ENCODE data around the gene CALHM6. TPM values are rescaled to one million over a fixed set of nuclear protein-coding genes. Genes with fewer than 3 reads are reported as not detected.

Gene CALHM6
- total RNA-seq, 1 experiment from 2014 or later = not detected

- no peak overlapping the region for H3K4me3 ChIP-seq (replicated peaks in 1 of 2; ENCODE audit: low read depth in 1 of 2, low read length in 2 of 2)
- H2AFZ ChIP-seq (ENCODE audit: low read depth, low read length, poor library complexity, severe bottlenecking) = no peak overlapping the region
- no peaks in the 10 kb centered on the region for H3K9me3 ChIP-seq (ENCODE audit: control insufficient read depth in 1 of 2, insufficient read depth in 1 of 2, low read depth in 1 of 2, low read length in 2 of 2)
- DNase-seq (ENCODE audit: low read depth, low spot score) = no peak
- H3K79me2 ChIP-seq (ENCODE audit: insufficient read depth, low read length) = no peaks in the 10 kb centered on the region
- H3K36me3 ChIP-seq (ENCODE audit: control insufficient read depth in 1 of 2, insufficient read depth in 2 of 2, low read length in 2 of 2) = no peaks in the 10 kb centered on the region
- H3K9ac ChIP-seq (ENCODE audit: low read length) = no peak overlapping the region
- ChIA-PET RAD21 (ENCODE audit: low non-redundant PET in 1 of 2, low total read pairs in 2 of 2, uncharacterized antibody in 2 of 2, unreplicated experiment in 2 of 2) (no interaction called here), POLR2A (no interaction called here), CTCF (no interaction called here)
- H4K20me1 ChIP-seq (ENCODE audit: insufficient read depth) = no peaks in the 10 kb centered on the region
- TF ChIP-seq SIN3A (IDR thresholded peaks at IDR 0.05; ENCODE audit: low read depth) = no peak
- TF ChIP-seq, protein P1, sequence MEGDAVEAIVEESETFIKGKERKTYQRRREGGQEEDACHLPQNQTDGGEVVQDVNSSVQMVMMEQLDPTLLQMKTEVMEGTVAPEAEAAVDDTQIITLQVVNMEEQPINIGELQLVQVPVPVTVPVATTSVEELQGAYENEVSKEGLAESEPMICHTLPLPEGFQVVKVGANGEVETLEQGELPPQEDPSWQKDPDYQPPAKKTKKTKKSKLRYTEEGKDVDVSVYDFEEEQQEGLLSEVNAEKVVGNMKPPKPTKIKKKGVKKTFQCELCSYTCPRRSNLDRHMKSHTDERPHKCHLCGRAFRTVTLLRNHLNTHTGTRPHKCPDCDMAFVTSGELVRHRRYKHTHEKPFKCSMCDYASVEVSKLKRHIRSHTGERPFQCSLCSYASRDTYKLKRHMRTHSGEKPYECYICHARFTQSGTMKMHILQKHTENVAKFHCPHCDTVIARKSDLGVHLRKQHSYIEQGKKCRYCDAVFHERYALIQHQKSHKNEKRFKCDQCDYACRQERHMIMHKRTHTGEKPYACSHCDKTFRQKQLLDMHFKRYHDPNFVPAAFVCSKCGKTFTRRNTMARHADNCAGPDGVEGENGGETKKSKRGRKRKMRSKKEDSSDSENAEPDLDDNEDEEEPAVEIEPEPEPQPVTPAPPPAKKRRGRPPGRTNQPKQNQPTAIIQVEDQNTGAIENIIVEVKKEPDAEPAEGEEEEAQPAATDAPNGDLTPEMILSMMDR (IDR thresholded peaks at IDR 0.05 in 2 of 3, conservative IDR thresholded peaks at IDR 0.05 in 1 of 3; ENCODE audit: borderline replicate concordance in 1 of 3, insufficient read depth in 1 of 3, low read depth in 2 of 3, low read length in 2 of 3) = no peak
- TF ChIP-seq JUND (IDR thresholded peaks at IDR 0.05) = no peak
- no peak for ATAC-seq
- intact Hi-C loops (cut with micrococcal nuclease) = no loop called here
- no peak overlapping the region for H3K27ac ChIP-seq (ENCODE audit: low read depth, low read length)
- H3K9me2 ChIP-seq (ENCODE audit: insufficient read depth) = no peaks in the 10 kb centered on the region
- no peak overlapping the region for H3K4me2 ChIP-seq (ENCODE audit: low read length)
- no peaks in the 10 kb centered on the region for H3K27me3 ChIP-seq (ENCODE audit: insufficient read depth, low read length)
- no TSS peak for BruUV-seq (replicated peaks)
- no peaks in the 10 kb centered on the region for H3K4me1 ChIP-seq (ENCODE audit: control insufficient read depth in 1 of 2, insufficient read depth in 2 of 2, low read length in 2 of 2)
Observed at GRCh38 chr6:116472706-116473105, 11.5 kb downstream of the CALHM6 start.

DNA sequence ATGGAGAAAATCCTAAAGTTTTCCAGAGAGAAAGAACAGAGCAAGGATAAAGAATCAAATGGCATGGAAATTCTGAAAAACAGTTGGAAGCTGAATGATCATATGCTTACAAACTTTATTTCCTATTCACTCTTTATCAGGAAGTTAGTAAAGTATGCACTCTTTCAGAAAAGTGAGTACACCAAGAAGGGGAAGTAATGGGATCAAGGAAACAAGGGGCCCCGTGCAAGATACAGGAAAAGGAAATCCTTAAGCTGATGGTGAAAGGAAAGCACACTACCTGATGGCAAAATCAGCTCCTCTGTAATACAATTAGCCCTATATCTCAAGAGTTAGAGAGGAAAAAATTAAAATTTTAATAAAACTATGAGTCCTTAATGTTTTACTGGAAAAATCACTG lies 14.0 kb downstream of the CALHM6 start:
- no peaks in the 10 kb centered on the region for H3K79me2 ChIP-seq (ENCODE audit: insufficient read depth, low read length)
- no peak for ATAC-seq
- no peaks in the 10 kb centered on the region for H4K20me1 ChIP-seq (ENCODE audit: insufficient read depth)
- ChIA-PET RAD21 (ENCODE audit: low non-redundant PET in 1 of 2, low total read pairs in 2 of 2, uncharacterized antibody in 2 of 2, unreplicated experiment in 2 of 2) (no interaction called here), POLR2A (no interaction called here), CTCF (no interaction called here)
- H3K9me2 ChIP-seq (ENCODE audit: insufficient read depth) = no peaks in the 10 kb centered on the region
- H3K4me2 ChIP-seq (ENCODE audit: low read length) = no peak overlapping the region
- no peak for DNase-seq (ENCODE audit: low read depth, low spot score)
- H3K4me1 ChIP-seq (ENCODE audit: control insufficient read depth in 1 of 2, insufficient read depth in 2 of 2, low read length in 2 of 2) = no peaks in the 10 kb centered on the region
- H3K9me3 ChIP-seq (ENCODE audit: control insufficient read depth in 1 of 2, insufficient read depth in 1 of 2, low read depth in 1 of 2, low read length in 2 of 2) = no peaks in the 10 kb centered on the region
- intact Hi-C loops (cut with micrococcal nuclease) = no loop called here
- no peaks in the 10 kb centered on the region for H3K27me3 ChIP-seq (ENCODE audit: insufficient read depth, low read length)
- no TSS peak for BruUV-seq (replicated peaks)
- no peaks in the 10 kb centered on the region for H3K36me3 ChIP-seq (ENCODE audit: control insufficient read depth in 1 of 2, insufficient read depth in 2 of 2, low read length in 2 of 2)
- H3K4me3 ChIP-seq (replicated peaks in 1 of 2; ENCODE audit: low read depth in 1 of 2, low read length in 2 of 2) = no peak overlapping the region
- no peak overlapping the region for H3K27ac ChIP-seq (ENCODE audit: low read depth, low read length)
- no peak overlapping the region for H3K9ac ChIP-seq (ENCODE audit: low read length)
- no peak overlapping the region for H2AFZ ChIP-seq (ENCODE audit: low read depth, low read length, poor library complexity, severe bottlenecking)
- TF ChIP-seq ZBTB33 (IDR thresholded peaks at IDR 0.05; ENCODE audit: extremely low read depth, insufficient replicate concordance, low read length) (no peak), POLR2A (IDR thresholded peaks at IDR 0.05; ENCODE audit: borderline replicate concordance, extremely low read depth, insufficient read depth, insufficient read length) (no peak), FOSL1 (IDR thresholded peaks at IDR 0.05; ENCODE audit: low read depth) (no peak), ZFX (IDR thresholded peaks at IDR 0.05) (no peak), SP1 (IDR thresholded peaks at IDR 0.05; ENCODE audit: low read depth) (no peak), ELF1 (IDR thresholded peaks at IDR 0.05; ENCODE audit: borderline replicate concordance, low read depth) (no peak), EGR1 (IDR thresholded peaks at IDR 0.05; ENCODE audit: low read depth) (no peak), EZH2phosphoT487 (IDR thresholded peaks at IDR 0.05; ENCODE audit: borderline replicate concordance) (no peak), CEBPB (IDR thresholded peaks at IDR 0.05; ENCODE audit: low read depth) (no peak), TCF7L2 (IDR thresholded peaks at IDR 0.05; ENCODE audit: borderline replicate concordance, extremely low read depth, insufficient read depth, insufficient read length) (no peak), ZNF274 (IDR thresholded peaks at IDR 0.05; ENCODE audit: low read depth, low read length) (no peak)
- TF ChIP-seq, protein P1 (IDR thresholded peaks at IDR 0.05 in 2 of 3, conservative IDR thresholded peaks at IDR 0.05 in 1 of 3; ENCODE audit: borderline replicate concordance in 1 of 3, insufficient read depth in 1 of 3, low read depth in 2 of 3, low read length in 2 of 3) = no peak
